Neural cell (in vitro differentiated cells): Measurements from ENCODE around the gene IRF8. TPM values are rescaled to one million over a fixed set of nuclear protein-coding genes. Genes with fewer than 3 reads are reported as not detected.

ENCODE experiments used
- H2AFZ ChIP-seq: fragments of 200-600, 300-800 bp; sonication (generic), shearing (Covaris generic); 2 replicates; pipeline ENCODE4 v1.6.0; 2014; ENCODE audit warnings: low read depth, mild to moderate bottlenecking, antibody characterized with exemption, low read length, moderate library complexity
- H3F3A ChIP-seq: fragments of 200-600 bp; shearing (Covaris generic); 2 replicates; pipeline ENCODE4 v1.6.1; 2016; ENCODE audit warnings: mild to moderate bottlenecking, moderate library complexity, mixed read lengths, antibody characterized with exemption, low read length; ENCODE audit not compliant: insufficient read depth, poor library complexity, severe bottlenecking
- H3K27ac ChIP-seq: fragments of 200-600, 300-800 bp; sonication (generic), shearing (Covaris generic); 2 replicates; pipeline ENCODE4 v1.5.1; 2014; ENCODE audit warnings: mild to moderate bottlenecking, low read length, moderate library complexity
- H3K27me3 ChIP-seq: fragments of 300-800, 200-600 bp; sonication (generic), shearing (Covaris generic); 2 replicates; pipeline ENCODE4 v1.6.0; 2014; ENCODE audit warnings: mild to moderate bottlenecking, low read depth, low read length, moderate library complexity; ENCODE audit not compliant: insufficient read depth
- H3K36me3 ChIP-seq: fragments of 300-800, 200-600 bp; sonication (generic), shearing (Covaris generic); 2 replicates; pipeline ENCODE4 v1.5.1; 2014; ENCODE audit warnings: mild to moderate bottlenecking, antibody characterized with exemption, low read length, moderate library complexity; ENCODE audit not compliant: insufficient read depth
- H3K4me2 ChIP-seq: fragments of 300-800, 200-600 bp; sonication (generic), shearing (Covaris generic); 2 replicates; pipeline ENCODE4 v1.6.0; 2014; ENCODE audit warnings: mild to moderate bottlenecking, low read length
- H3K4me3 ChIP-seq: fragments of 300-800, 200-600 bp; sonication (generic), shearing (Covaris generic); 2 replicates; pipeline ENCODE4 v1.5.1; 2014; ENCODE audit warnings: mild to moderate bottlenecking, low read length, moderate library complexity
- H3K79me2 ChIP-seq: fragments of 200-600 bp; shearing (Covaris generic); replicated peaks from 2 replicates; pipeline ENCODE4 v1.6.0; 2014; ENCODE audit warnings: mild to moderate bottlenecking, low read length, moderate library complexity; ENCODE audit not compliant: insufficient read depth
- H3K9ac ChIP-seq: fragments of 300-800, 200-600 bp; sonication (generic), shearing (Covaris generic); 2 replicates; pipeline ENCODE4 v1.6.1; 2016; ENCODE audit warnings: mild to moderate bottlenecking, low read length, mixed read lengths
- H3K9me2 ChIP-seq: fragments of 200-600 bp; shearing (Covaris generic); 2 replicates; pipeline ENCODE4 v1.6.1; 2016; ENCODE audit warnings: mild to moderate bottlenecking, low read length, mixed read lengths; ENCODE audit not compliant: insufficient read depth
- H3K9me3 ChIP-seq: fragments of 200-600, 300-800 bp; sonication (generic), shearing (Covaris generic); 2 replicates; pipeline ENCODE4 v1.6.1; 2016; ENCODE audit warnings: mild to moderate bottlenecking, mixed run types, low read length, moderate library complexity, mixed read lengths
- H4K20me1 ChIP-seq: fragments of 200-600 bp; shearing (Covaris generic); 2 replicates; pipeline ENCODE4 v1.6.1; 2016; ENCODE audit warnings: mild to moderate bottlenecking, mixed run types; ENCODE audit not compliant: insufficient read depth
- EP300 ChIP-seq: fragments of 450-650 bp; conservative IDR thresholded peaks from 2 replicates; pipeline ENCODE4 v1.6.1; 2014; ENCODE audit warnings: antibody characterized with exemption, mild to moderate bottlenecking, moderate library complexity; ENCODE audit not compliant: poor library complexity, severe bottlenecking
- EZH2 ChIP-seq: fragments of 200-600, 300-800 bp; shearing (Covaris generic), sonication (generic); IDR thresholded peaks from 2 replicates; pipeline ENCODE4 v1.6.1; 2014; ENCODE audit warnings: antibody characterized with exemption, low read length, borderline replicate concordance, mild to moderate bottlenecking; ENCODE audit not compliant: insufficient read depth, poor library complexity, severe bottlenecking
- MXI1 ChIP-seq: fragments of 450-650 bp; conservative IDR thresholded peaks from 2 replicates; pipeline ENCODE4 v1.6.1; 2014; ENCODE audit warnings: antibody characterized with exemption, mild to moderate bottlenecking; ENCODE audit not compliant: poor library complexity, severe bottlenecking
- POLR2AphosphoS5 ChIP-seq: IDR thresholded peaks from 2 replicates; pipeline ENCODE4 v1.6.1; 2012
- RAD21 ChIP-seq: fragments of 450-650 bp; conservative IDR thresholded peaks from 2 replicates; pipeline ENCODE4 v1.6.1; 2014; ENCODE audit warnings: antibody characterized with exemption, mild to moderate bottlenecking, moderate library complexity
- REST ChIP-seq: IDR thresholded peaks from 2 replicates; pipeline ENCODE4 v1.6.1; 2012; ENCODE audit warnings: borderline replicate concordance
- SMC3 ChIP-seq: fragments of 450-650 bp; conservative IDR thresholded peaks from 2 replicates; pipeline ENCODE4 v1.6.1; 2014; ENCODE audit warnings: antibody characterized with exemption, mild to moderate bottlenecking, moderate library complexity; ENCODE audit not compliant: poor library complexity
- TAF1 ChIP-seq: IDR thresholded peaks from 2 replicates; pipeline ENCODE4 v1.6.1; 2012; ENCODE audit warnings: low read depth
- polyA plus RNA-seq: library from polyadenylated mRNA; depleted of rRNA; stranded (reverse); fragments of >200 nt; gene quantifications from 2 replicates; pipeline ENCODE4 v1.2.3, GENCODE V29; 2014
- TF ChIP-seq, protein P1 (sequence below): fragments of 450-650 bp; IDR thresholded peaks from 2 replicates; pipeline ENCODE4 v1.5.1; 2014; ENCODE audit warnings: antibody characterized with exemption, mild to moderate bottlenecking, moderate library complexity; ENCODE audit not compliant: poor library complexity, severe bottlenecking

IRF8 gene
- polyA plus RNA-seq, 1 donor from 2014 or later = not detected

DNA sequence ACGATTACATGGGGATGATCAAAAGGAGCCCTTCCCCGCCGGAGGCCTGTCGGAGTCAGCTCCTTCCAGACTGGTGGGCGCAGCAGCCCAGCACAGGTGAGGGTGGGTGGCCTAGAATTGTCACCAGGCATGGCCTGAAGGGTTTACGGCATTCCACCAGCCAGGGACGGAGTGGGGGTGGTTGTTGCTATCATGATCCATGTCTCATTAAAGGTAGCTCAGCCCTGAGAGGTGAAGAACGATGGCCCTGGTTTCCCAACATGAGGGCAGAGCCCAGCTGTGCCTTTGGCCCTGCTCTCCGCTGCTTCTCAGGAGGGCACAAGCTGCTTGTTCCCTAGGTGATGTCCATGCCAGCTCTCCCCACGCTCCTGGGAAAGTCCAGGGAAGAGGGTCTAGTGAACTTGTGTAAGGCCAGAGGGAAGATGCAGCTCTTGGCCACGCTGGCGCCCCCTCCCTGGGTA lies 14.2 kb downstream of the IRF8 start:
- Histone ChIP-seq H3K4me3 (no peak overlapping the region), H3K4me2 (no peak overlapping the region), H2AFZ (no peak overlapping the region), H4K20me1 (no peaks in the 10 kb centered on the region), H3K9me3 (no peaks in the 10 kb centered on the region), H3K36me3 (no peaks in the 10 kb centered on the region), H3K27me3 (no peaks in the 10 kb centered on the region), H3K27ac (no peak overlapping the region), H3K9me2 (no peaks in the 10 kb centered on the region), H3F3A (no peaks in the 10 kb centered on the region), H3K9ac (no peak overlapping the region), H3K79me2 (no peaks in the 10 kb centered on the region)
- TF ChIP-seq MXI1 = no peak
- no peak for TF ChIP-seq POLR2AphosphoS5
- no peak for TF ChIP-seq EP300
- TF ChIP-seq REST = no peak
- no peak for TF ChIP-seq TAF1
- no peak for TF ChIP-seq SMC3

- no peak overlapping the region for H3K4me2 ChIP-seq
- H3K9me3 ChIP-seq = no peaks in the 10 kb centered on the region
- no peaks in the 10 kb centered on the region for H3K9me2 ChIP-seq
- TF ChIP-seq EZH2 (no peak), POLR2AphosphoS5 (no peak), REST (no peak), EP300 (no peak), MXI1 (no peak), TAF1 (no peak), RAD21 (no peak), SMC3 (no peak)
- TF ChIP-seq, protein P1, sequence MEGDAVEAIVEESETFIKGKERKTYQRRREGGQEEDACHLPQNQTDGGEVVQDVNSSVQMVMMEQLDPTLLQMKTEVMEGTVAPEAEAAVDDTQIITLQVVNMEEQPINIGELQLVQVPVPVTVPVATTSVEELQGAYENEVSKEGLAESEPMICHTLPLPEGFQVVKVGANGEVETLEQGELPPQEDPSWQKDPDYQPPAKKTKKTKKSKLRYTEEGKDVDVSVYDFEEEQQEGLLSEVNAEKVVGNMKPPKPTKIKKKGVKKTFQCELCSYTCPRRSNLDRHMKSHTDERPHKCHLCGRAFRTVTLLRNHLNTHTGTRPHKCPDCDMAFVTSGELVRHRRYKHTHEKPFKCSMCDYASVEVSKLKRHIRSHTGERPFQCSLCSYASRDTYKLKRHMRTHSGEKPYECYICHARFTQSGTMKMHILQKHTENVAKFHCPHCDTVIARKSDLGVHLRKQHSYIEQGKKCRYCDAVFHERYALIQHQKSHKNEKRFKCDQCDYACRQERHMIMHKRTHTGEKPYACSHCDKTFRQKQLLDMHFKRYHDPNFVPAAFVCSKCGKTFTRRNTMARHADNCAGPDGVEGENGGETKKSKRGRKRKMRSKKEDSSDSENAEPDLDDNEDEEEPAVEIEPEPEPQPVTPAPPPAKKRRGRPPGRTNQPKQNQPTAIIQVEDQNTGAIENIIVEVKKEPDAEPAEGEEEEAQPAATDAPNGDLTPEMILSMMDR = no peak
- H4K20me1 ChIP-seq = no peaks in the 10 kb centered on the region
- no peaks in the 10 kb centered on the region for H3K27me3 ChIP-seq
- no peak overlapping the region for H3K9ac ChIP-seq
- no peak overlapping the region for H3K4me3 ChIP-seq
- no peaks in the 10 kb centered on the region for H3K79me2 ChIP-seq
- H3K27ac ChIP-seq = no peak overlapping the region
- H3F3A ChIP-seq = no peaks in the 10 kb centered on the region
- no peak overlapping the region for H2AFZ ChIP-seq
- H3K36me3 ChIP-seq = no peaks in the 10 kb centered on the region
Observed at GRCh38 chr16:85913688-85914422, 14.9 kb downstream of the IRF8 start.
